Neural cell (in vitro differentiated cells): ENCODE measurements around the gene PRR33. TPM values are rescaled to one million over a fixed set of nuclear protein-coding genes. Genes with fewer than 3 reads are reported as not detected.

ENCODE experiments used
- H2AFZ ChIP-seq: fragments of 200-600, 300-800 bp; sonication (generic), shearing (Covaris generic); 2 replicates; pipeline ENCODE4 v1.6.0; 2014; ENCODE audit warnings: low read depth, mild to moderate bottlenecking, antibody characterized with exemption, low read length, moderate library complexity
- H3F3A ChIP-seq: fragments of 200-600 bp; shearing (Covaris generic); 2 replicates; pipeline ENCODE4 v1.6.1; 2016; ENCODE audit warnings: mild to moderate bottlenecking, moderate library complexity, mixed read lengths, antibody characterized with exemption, low read length; ENCODE audit not compliant: insufficient read depth, poor library complexity, severe bottlenecking
- H3K27ac ChIP-seq: fragments of 200-600, 300-800 bp; sonication (generic), shearing (Covaris generic); 2 replicates; pipeline ENCODE4 v1.5.1; 2014; ENCODE audit warnings: mild to moderate bottlenecking, low read length, moderate library complexity
- H3K27me3 ChIP-seq: fragments of 300-800, 200-600 bp; sonication (generic), shearing (Covaris generic); 2 replicates; pipeline ENCODE4 v1.6.0; 2014; ENCODE audit warnings: mild to moderate bottlenecking, low read depth, low read length, moderate library complexity; ENCODE audit not compliant: insufficient read depth
- H3K36me3 ChIP-seq: fragments of 300-800, 200-600 bp; sonication (generic), shearing (Covaris generic); 2 replicates; pipeline ENCODE4 v1.5.1; 2014; ENCODE audit warnings: mild to moderate bottlenecking, antibody characterized with exemption, low read length, moderate library complexity; ENCODE audit not compliant: insufficient read depth
- H3K4me2 ChIP-seq: fragments of 300-800, 200-600 bp; sonication (generic), shearing (Covaris generic); 2 replicates; pipeline ENCODE4 v1.6.0; 2014; ENCODE audit warnings: mild to moderate bottlenecking, low read length
- H3K4me3 ChIP-seq: fragments of 300-800, 200-600 bp; sonication (generic), shearing (Covaris generic); 2 replicates; pipeline ENCODE4 v1.5.1; 2014; ENCODE audit warnings: mild to moderate bottlenecking, low read length, moderate library complexity
- H3K79me2 ChIP-seq: fragments of 200-600 bp; shearing (Covaris generic); replicated peaks from 2 replicates; pipeline ENCODE4 v1.6.0; 2014; ENCODE audit warnings: mild to moderate bottlenecking, low read length, moderate library complexity; ENCODE audit not compliant: insufficient read depth
- H3K9ac ChIP-seq: fragments of 300-800, 200-600 bp; sonication (generic), shearing (Covaris generic); 2 replicates; pipeline ENCODE4 v1.6.1; 2016; ENCODE audit warnings: mild to moderate bottlenecking, low read length, mixed read lengths
- H3K9me2 ChIP-seq: fragments of 200-600 bp; shearing (Covaris generic); 2 replicates; pipeline ENCODE4 v1.6.1; 2016; ENCODE audit warnings: mild to moderate bottlenecking, low read length, mixed read lengths; ENCODE audit not compliant: insufficient read depth
- H3K9me3 ChIP-seq: fragments of 200-600, 300-800 bp; sonication (generic), shearing (Covaris generic); 2 replicates; pipeline ENCODE4 v1.6.1; 2016; ENCODE audit warnings: mild to moderate bottlenecking, mixed run types, low read length, moderate library complexity, mixed read lengths
- H4K20me1 ChIP-seq: fragments of 200-600 bp; shearing (Covaris generic); 2 replicates; pipeline ENCODE4 v1.6.1; 2016; ENCODE audit warnings: mild to moderate bottlenecking, mixed run types; ENCODE audit not compliant: insufficient read depth
- EP300 ChIP-seq: fragments of 450-650 bp; conservative IDR thresholded peaks from 2 replicates; pipeline ENCODE4 v1.6.1; 2014; ENCODE audit warnings: antibody characterized with exemption, mild to moderate bottlenecking, moderate library complexity; ENCODE audit not compliant: poor library complexity, severe bottlenecking
- EZH2 ChIP-seq: fragments of 200-600, 300-800 bp; shearing (Covaris generic), sonication (generic); IDR thresholded peaks from 2 replicates; pipeline ENCODE4 v1.6.1; 2014; ENCODE audit warnings: antibody characterized with exemption, low read length, borderline replicate concordance, mild to moderate bottlenecking; ENCODE audit not compliant: insufficient read depth, poor library complexity, severe bottlenecking
- MXI1 ChIP-seq: fragments of 450-650 bp; conservative IDR thresholded peaks from 2 replicates; pipeline ENCODE4 v1.6.1; 2014; ENCODE audit warnings: antibody characterized with exemption, mild to moderate bottlenecking; ENCODE audit not compliant: poor library complexity, severe bottlenecking
- POLR2AphosphoS5 ChIP-seq: IDR thresholded peaks from 2 replicates; pipeline ENCODE4 v1.6.1; 2012
- RAD21 ChIP-seq: fragments of 450-650 bp; conservative IDR thresholded peaks from 2 replicates; pipeline ENCODE4 v1.6.1; 2014; ENCODE audit warnings: antibody characterized with exemption, mild to moderate bottlenecking, moderate library complexity
- SMC3 ChIP-seq: fragments of 450-650 bp; conservative IDR thresholded peaks from 2 replicates; pipeline ENCODE4 v1.6.1; 2014; ENCODE audit warnings: antibody characterized with exemption, mild to moderate bottlenecking, moderate library complexity; ENCODE audit not compliant: poor library complexity
- TAF1 ChIP-seq: IDR thresholded peaks from 2 replicates; pipeline ENCODE4 v1.6.1; 2012; ENCODE audit warnings: low read depth
- polyA plus RNA-seq: library from polyadenylated mRNA; depleted of rRNA; stranded (reverse); fragments of >200 nt; gene quantifications from 2 replicates; pipeline ENCODE4 v1.2.3, GENCODE V29; 2014
- TF ChIP-seq, protein P1 (sequence below): IDR thresholded peaks from 2 replicates; pipeline ENCODE4 v1.6.1; 2012; ENCODE audit warnings: borderline replicate concordance
- TF ChIP-seq, protein P2 (sequence below): fragments of 450-650 bp; IDR thresholded peaks from 2 replicates; pipeline ENCODE4 v1.5.1; 2014; ENCODE audit warnings: antibody characterized with exemption, mild to moderate bottlenecking, moderate library complexity; ENCODE audit not compliant: poor library complexity, severe bottlenecking

PRR33 gene
- polyA plus RNA-seq, 1 donor from 2014 or later: not detected

DNA sequence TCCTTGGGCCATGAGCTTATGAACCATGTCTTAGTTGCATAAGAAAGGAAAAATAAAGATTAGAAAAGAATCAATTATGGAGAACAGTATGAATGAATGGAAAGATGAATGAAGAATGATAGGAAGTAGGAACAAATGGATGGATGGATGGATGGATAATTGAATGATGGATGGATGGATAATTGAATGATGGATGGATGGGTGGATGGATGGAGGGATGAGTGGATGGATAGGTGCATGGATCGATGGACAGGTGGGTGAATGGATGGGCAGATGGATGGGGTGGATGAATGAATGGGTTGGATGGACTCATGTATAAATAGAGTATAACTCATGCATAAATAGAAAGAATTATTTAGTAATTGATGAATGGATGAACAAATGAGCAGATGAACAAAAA is 31.6 kb downstream of the PRR33 start:
- TF ChIP-seq MXI1: no peak
- TF ChIP-seq TAF1: no peak
- no peak for TF ChIP-seq RAD21
- no peak for TF ChIP-seq POLR2AphosphoS5
- no peak for TF ChIP-seq SMC3
- no peak for TF ChIP-seq EZH2
- no peak for TF ChIP-seq EP300
- TF ChIP-seq, protein P1, sequence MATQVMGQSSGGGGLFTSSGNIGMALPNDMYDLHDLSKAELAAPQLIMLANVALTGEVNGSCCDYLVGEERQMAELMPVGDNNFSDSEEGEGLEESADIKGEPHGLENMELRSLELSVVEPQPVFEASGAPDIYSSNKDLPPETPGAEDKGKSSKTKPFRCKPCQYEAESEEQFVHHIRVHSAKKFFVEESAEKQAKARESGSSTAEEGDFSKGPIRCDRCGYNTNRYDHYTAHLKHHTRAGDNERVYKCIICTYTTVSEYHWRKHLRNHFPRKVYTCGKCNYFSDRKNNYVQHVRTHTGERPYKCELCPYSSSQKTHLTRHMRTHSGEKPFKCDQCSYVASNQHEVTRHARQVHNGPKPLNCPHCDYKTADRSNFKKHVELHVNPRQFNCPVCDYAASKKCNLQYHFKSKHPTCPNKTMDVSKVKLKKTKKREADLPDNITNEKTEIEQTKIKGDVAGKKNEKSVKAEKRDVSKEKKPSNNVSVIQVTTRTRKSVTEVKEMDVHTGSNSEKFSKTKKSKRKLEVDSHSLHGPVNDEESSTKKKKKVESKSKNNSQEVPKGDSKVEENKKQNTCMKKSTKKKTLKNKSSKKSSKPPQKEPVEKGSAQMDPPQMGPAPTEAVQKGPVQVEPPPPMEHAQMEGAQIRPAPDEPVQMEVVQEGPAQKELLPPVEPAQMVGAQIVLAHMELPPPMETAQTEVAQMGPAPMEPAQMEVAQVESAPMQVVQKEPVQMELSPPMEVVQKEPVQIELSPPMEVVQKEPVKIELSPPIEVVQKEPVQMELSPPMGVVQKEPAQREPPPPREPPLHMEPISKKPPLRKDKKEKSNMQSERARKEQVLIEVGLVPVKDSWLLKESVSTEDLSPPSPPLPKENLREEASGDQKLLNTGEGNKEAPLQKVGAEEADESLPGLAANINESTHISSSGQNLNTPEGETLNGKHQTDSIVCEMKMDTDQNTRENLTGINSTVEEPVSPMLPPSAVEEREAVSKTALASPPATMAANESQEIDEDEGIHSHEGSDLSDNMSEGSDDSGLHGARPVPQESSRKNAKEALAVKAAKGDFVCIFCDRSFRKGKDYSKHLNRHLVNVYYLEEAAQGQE: no peak
- TF ChIP-seq, protein P2, sequence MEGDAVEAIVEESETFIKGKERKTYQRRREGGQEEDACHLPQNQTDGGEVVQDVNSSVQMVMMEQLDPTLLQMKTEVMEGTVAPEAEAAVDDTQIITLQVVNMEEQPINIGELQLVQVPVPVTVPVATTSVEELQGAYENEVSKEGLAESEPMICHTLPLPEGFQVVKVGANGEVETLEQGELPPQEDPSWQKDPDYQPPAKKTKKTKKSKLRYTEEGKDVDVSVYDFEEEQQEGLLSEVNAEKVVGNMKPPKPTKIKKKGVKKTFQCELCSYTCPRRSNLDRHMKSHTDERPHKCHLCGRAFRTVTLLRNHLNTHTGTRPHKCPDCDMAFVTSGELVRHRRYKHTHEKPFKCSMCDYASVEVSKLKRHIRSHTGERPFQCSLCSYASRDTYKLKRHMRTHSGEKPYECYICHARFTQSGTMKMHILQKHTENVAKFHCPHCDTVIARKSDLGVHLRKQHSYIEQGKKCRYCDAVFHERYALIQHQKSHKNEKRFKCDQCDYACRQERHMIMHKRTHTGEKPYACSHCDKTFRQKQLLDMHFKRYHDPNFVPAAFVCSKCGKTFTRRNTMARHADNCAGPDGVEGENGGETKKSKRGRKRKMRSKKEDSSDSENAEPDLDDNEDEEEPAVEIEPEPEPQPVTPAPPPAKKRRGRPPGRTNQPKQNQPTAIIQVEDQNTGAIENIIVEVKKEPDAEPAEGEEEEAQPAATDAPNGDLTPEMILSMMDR: no peak
- no peaks in the 10 kb centered on the region for H3K9me2 ChIP-seq

DNA sequence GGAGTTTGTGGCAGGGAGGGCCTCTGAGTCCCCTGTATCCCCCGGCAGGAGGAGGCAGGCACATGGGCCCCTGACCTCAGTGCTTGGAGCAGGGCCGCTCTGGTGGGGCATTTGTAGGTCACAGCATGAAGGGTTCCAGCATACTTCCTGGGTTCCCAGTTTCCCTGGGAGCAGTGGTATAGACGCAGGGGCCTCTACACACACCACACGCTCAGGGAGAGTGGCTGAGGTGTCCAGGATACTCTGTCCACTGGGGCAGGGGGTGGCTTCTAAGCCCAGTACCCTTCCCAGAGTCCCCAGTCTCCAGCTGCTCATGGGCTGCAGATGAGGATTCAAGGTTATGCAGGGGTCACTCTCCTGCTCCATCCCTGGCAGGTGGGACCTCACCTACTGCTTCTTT is 32.7 kb downstream of the PRR33 start:
- H3K79me2 ChIP-seq: no peaks in the 10 kb centered on the region
- no peaks in the 10 kb centered on the region for H3F3A ChIP-seq
- no peak overlapping the region for H2AFZ ChIP-seq
- no peak overlapping the region for H3K4me3 ChIP-seq
- no peak overlapping the region for H3K4me2 ChIP-seq
- no peak overlapping the region for H3K9ac ChIP-seq
- H3K9me3 ChIP-seq: no peaks in the 10 kb centered on the region
- no peak overlapping the region for H3K27ac ChIP-seq
- H3K27me3 ChIP-seq: no peaks in the 10 kb centered on the region
- no peak for TF ChIP-seq RAD21
- TF ChIP-seq SMC3: no peak
- TF ChIP-seq MXI1: no peak
- no peak for TF ChIP-seq TAF1
- TF ChIP-seq, protein P1: no peak
- no peak for TF ChIP-seq EP300
- TF ChIP-seq POLR2AphosphoS5: no peak
- TF ChIP-seq, protein P2: no peak
- no peak for TF ChIP-seq EZH2
- no peaks in the 10 kb centered on the region for H4K20me1 ChIP-seq
- H3K36me3 ChIP-seq: no peaks in the 10 kb centered on the region
- H3K9me2 ChIP-seq: no peaks in the 10 kb centered on the region

More for the DNA sequence above, 31.6 kb downstream of the PRR33 start:
- H3K4me3 ChIP-seq: no peak overlapping the region
- H3F3A ChIP-seq: no peaks in the 10 kb centered on the region
- H3K36me3 ChIP-seq: no peaks in the 10 kb centered on the region
- no peaks in the 10 kb centered on the region for H3K79me2 ChIP-seq
- H3K9me3 ChIP-seq: no peaks in the 10 kb centered on the region
- H3K9ac ChIP-seq: no peak overlapping the region
- no peak overlapping the region for H2AFZ ChIP-seq
- no peaks in the 10 kb centered on the region for H3K27me3 ChIP-seq
- H3K4me2 ChIP-seq: no peak overlapping the region
- H4K20me1 ChIP-seq: no peaks in the 10 kb centered on the region
- no peak overlapping the region for H3K27ac ChIP-seq
